ENCODE measurements around the gene NCK2.

Gene NCK2

DNA sequence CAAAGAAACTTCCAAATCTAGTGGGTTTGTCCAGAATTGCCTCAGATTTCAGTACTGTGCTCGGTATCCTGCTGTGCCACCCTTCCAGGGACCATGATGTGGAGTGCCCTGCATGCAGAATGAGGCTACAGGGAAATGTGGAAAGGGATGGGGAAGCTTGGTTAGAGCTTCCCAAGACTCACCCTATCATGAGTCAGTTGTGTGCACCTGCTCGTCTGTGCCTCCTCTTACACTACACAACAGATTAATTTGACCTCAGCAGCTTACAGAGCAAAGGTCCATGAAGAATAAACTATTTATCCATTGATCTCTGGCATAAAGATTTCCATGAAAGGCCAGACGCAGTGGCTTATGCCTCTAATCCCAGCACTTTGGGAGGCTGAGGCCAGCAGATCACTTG, 21.3 kb upstream of the NCK2 start:
- H3K4me1 ChIP-seq (ENCODE audit: insufficient read depth, low read length), result no peaks in the 10 kb centered on the region
- H3K36me3 ChIP-seq (ENCODE audit: insufficient read depth, low read length), result no peaks in the 10 kb centered on the region
- H3K9me3 ChIP-seq (ENCODE audit: low read length), result peaks cover 4% of the 10 kb centered on the region
- H3K4me3 ChIP-seq (ENCODE audit: low read length), result no peak overlapping the region
- H2AFZ ChIP-seq (ENCODE audit: low read depth, low read length), result no peak overlapping the region
- no peaks in the 10 kb centered on the region for H3K27me3 ChIP-seq (ENCODE audit: insufficient read depth, low read length)

DNA sequence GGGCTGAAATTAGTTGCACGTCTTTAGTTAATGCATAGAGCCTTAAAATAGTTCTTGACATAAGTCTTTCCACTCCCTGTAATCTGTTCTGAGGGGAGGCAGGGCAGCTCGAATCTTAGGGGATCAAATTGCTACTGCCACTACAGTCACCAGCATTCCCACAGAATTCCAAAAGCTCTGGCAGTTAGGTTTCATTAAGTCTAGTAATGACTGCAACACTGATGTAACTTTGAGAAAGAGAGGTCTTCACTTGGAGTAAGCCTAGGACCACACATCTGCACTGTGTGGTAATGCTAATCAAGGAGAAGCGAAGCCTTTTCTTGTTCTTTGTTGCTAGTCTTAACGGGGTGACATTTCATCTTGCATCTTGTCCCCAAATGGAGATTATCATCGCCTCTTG, 19.3 kb upstream of the NCK2 start:
- no peak overlapping the region for H2AFZ ChIP-seq (ENCODE audit: low read depth, low read length)
- no peaks in the 10 kb centered on the region for H3K27me3 ChIP-seq (ENCODE audit: insufficient read depth, low read length)
- no peak overlapping the region for H3K4me3 ChIP-seq (ENCODE audit: low read length)
- peaks cover 6% of the 10 kb centered on the region for H3K9me3 ChIP-seq (ENCODE audit: low read length)
- no peaks in the 10 kb centered on the region for H3K36me3 ChIP-seq (ENCODE audit: insufficient read depth, low read length)
- H3K4me1 ChIP-seq (ENCODE audit: insufficient read depth, low read length), result no peaks in the 10 kb centered on the region

DNA sequence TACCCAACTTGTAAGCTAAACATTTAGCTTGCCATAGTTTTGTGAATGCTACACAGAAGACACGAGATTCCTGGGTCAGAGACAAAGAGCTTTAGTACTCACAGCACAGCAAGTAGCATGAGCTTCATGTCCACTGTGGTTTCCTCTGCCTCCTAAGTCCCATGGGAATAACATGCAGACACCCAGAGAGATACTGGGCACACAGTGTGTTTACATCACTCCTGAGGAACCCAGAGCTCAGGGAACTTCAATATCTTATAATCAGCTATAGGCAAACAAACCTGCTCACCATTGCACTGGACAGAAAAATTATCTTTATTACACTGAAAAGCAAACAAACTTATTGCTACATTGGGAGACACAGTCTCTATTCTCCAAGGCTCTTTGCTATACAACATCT, 14.5 kb upstream of the NCK2 start:
- H3K4me1 ChIP-seq (ENCODE audit: insufficient read depth, low read length), result no peaks in the 10 kb centered on the region
- peaks cover 6% of the 10 kb centered on the region for H3K9me3 ChIP-seq (ENCODE audit: low read length)
- no peak overlapping the region for H2AFZ ChIP-seq (ENCODE audit: low read depth, low read length)
- H3K36me3 ChIP-seq (ENCODE audit: insufficient read depth, low read length), result no peaks in the 10 kb centered on the region
- H3K4me3 ChIP-seq (ENCODE audit: low read length), result no peak overlapping the region
- no peaks in the 10 kb centered on the region for H3K27me3 ChIP-seq (ENCODE audit: insufficient read depth, low read length)

DNA sequence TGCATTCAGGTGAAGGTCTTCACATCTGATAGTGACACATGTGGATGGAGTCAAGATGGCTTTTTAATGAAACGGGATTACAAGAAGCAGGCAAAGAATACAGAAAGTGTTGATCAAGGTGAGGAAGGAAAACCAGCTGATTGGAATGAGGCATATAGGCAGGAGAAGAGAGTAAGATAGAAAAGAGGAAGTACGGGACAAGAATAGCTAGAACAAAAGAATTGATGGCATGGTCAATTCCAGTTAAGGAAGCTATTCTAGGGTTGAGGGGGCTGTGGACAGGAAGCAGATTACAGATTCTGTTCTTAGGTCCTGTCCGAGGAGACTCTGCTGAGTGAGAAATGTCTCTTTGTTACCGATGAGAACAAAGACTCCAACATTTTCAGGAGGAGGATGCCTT, 13.2 kb upstream of the NCK2 start:
- Histone ChIP-seq H3K9me3 (ENCODE audit: low read length) (peaks cover 6% of the 10 kb centered on the region), H3K4me3 (ENCODE audit: low read length) (no peak overlapping the region), H2AFZ (ENCODE audit: low read depth, low read length) (no peak overlapping the region), H3K36me3 (ENCODE audit: insufficient read depth, low read length) (no peaks in the 10 kb centered on the region), H3K27me3 (ENCODE audit: insufficient read depth, low read length) (no peaks in the 10 kb centered on the region), H3K4me1 (ENCODE audit: insufficient read depth, low read length) (no peaks in the 10 kb centered on the region)

DNA sequence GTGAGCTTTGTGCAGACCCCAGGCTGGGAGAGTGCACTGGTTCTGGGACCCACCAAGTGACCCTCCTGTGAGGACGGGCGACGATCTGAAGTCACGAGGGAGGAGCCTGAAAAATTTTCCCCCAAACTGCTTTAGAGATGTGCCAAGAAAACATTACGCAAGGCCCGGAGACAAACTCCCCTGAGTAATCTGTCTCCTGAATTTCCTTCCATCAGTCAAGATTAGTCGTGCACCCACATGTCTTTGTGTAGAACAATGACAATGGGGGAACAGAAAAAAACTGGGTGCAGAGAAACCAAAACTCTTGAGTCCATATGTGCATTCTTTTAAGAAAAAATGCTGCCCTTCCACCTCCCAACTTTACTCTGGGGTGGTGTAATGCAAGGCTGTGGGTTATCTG, 12.6 kb upstream of the NCK2 start:
- H2AFZ ChIP-seq (ENCODE audit: low read depth, low read length), result no peak overlapping the region
- H3K4me3 ChIP-seq (ENCODE audit: low read length), result no peak overlapping the region
- no peaks in the 10 kb centered on the region for H3K4me1 ChIP-seq (ENCODE audit: insufficient read depth, low read length)
- no peaks in the 10 kb centered on the region for H3K27me3 ChIP-seq (ENCODE audit: insufficient read depth, low read length)
- peaks cover 5% of the 10 kb centered on the region for H3K9me3 ChIP-seq (ENCODE audit: low read length)
- no peaks in the 10 kb centered on the region for H3K36me3 ChIP-seq (ENCODE audit: insufficient read depth, low read length)

DNA sequence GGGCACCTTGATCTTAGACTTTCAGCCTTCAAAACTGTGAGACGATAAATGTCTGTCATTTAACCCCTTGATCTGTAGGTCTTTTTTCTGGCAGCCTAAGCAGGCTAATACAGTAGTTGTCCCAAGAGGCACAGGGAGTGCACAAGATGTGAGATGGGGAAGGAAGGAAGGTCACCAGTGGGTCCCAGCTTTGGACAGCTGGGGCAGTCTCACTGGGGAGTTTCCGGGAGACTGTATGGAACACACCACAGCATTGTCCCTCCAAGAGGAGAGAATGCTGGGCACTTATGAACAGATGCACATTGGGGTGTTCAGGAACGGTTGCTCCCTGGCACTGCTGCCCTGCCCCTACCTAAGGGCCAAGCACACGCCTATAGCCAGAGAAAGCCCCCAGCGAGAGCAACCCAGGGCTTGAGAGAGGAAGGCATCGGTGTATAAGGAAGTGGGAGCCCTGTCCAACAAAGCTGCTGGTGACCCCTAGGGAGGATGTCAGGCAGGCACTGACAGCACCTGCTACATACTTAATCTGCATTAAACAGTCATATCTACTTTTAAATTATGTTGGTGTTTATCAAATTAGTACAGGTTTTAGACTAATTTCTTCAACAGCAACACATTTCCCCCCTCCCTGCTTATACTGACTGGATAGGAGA, 11.6 kb upstream of the NCK2 start:
- peaks cover 2% of the 10 kb centered on the region for H3K9me3 ChIP-seq (ENCODE audit: low read length)
- H3K36me3 ChIP-seq (ENCODE audit: insufficient read depth, low read length), result no peaks in the 10 kb centered on the region
- no peaks in the 10 kb centered on the region for H3K27me3 ChIP-seq (ENCODE audit: insufficient read depth, low read length)
- H3K4me1 ChIP-seq (ENCODE audit: insufficient read depth, low read length), result no peaks in the 10 kb centered on the region
- no peak overlapping the region for H2AFZ ChIP-seq (ENCODE audit: low read depth, low read length)
- no peak overlapping the region for H3K4me3 ChIP-seq (ENCODE audit: low read length)

DNA sequence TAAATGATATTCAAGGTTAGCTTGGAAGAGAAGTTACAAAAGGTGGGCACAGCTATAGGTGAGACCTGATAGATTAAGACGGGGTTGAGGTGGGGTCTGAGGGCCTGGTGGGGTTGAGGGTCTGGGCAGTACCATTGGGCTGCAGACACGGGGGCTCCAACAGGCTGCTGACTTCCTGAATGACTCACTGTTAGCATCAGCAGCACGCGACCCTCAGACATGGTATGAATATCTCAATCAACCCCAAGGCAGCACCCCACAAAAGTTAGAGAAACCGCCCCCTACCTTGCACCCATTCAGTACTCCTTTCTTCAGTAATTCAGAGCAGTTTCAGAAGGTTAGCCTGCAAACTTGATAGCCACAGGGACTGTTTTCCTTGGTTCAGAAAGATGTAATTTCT, 10.8 kb upstream of the NCK2 start:
- H3K4me1 ChIP-seq (ENCODE audit: insufficient read depth, low read length), result no peaks in the 10 kb centered on the region
- no peak overlapping the region for H2AFZ ChIP-seq (ENCODE audit: low read depth, low read length)
- H3K27me3 ChIP-seq (ENCODE audit: insufficient read depth, low read length), result no peaks in the 10 kb centered on the region
- H3K9me3 ChIP-seq (ENCODE audit: low read length), result peaks cover 2% of the 10 kb centered on the region
- no peaks in the 10 kb centered on the region for H3K36me3 ChIP-seq (ENCODE audit: insufficient read depth, low read length)
- H3K4me3 ChIP-seq (ENCODE audit: low read length), result no peak overlapping the region

DNA sequence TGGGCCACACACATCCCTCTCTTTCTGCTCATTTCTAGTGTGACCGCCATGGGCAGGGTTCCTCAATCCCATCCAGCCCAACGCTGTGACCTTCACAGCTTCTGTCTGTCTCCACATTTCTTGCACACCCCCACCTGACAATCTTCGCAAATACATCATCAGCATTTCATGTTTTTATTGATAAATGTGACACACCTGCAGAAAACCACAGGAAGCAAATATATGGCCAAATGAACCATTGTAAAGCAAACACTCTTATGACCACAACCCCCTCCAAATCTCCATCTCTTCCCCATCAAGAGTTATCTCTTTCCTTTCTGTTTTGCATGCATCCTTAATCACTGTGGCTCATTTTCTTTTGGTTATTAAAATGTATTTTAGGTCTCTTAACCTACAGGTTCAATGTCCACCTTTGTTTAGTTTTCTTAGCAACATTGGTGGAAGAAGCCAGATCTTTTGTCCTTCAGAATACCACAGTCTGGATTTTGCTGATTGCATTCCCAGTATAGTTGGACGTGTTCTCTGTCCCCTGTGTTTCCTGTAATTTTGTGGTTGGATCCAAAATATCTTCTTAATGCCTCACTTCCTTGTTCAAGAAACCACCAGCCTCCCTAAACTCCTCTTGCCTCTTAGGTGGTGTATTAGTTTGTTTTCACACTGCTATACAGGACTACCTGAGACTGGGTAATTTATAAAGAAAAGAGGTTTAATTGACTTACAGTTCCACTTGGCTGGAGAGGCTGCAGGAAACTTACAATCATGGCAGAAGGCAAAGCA, 9.8 kb upstream of the NCK2 start:
- H3K4me3 ChIP-seq (ENCODE audit: low read length), result no peak overlapping the region
- no peak overlapping the region for H2AFZ ChIP-seq (ENCODE audit: low read depth, low read length)
- H3K27me3 ChIP-seq (ENCODE audit: insufficient read depth, low read length), result no peaks in the 10 kb centered on the region

DNA sequence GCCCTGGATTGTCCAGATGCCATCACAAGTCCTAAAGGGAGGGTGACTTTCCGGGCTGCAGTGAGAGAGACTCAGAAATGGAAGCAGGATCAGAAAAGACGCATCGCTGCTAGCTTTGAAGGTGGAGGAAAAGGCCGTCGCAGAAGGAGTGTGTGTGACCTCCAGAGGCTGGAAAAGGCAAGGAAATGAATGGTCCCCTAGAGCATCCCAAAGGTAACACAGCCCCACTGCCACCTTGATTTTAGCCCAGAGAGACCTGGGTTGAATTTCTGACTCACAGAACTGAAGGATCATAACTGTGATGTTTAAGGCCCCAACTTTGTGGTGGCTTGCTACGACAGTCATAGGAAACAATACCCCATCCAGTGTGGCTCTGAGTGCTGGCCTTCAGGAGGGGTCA, 8.6 kb upstream of the NCK2 start:
- H3K4me3 ChIP-seq (ENCODE audit: low read length), result no peak overlapping the region
- H3K36me3 ChIP-seq (ENCODE audit: insufficient read depth, low read length), result no peaks in the 10 kb centered on the region
- no peaks in the 10 kb centered on the region for H3K4me1 ChIP-seq (ENCODE audit: insufficient read depth, low read length)
- H3K9me3 ChIP-seq (ENCODE audit: low read length), result no peaks in the 10 kb centered on the region
- H3K27me3 ChIP-seq (ENCODE audit: insufficient read depth, low read length), result no peaks in the 10 kb centered on the region
- no peak overlapping the region for H2AFZ ChIP-seq (ENCODE audit: low read depth, low read length)

More for the DNA sequence above, 9.8 kb upstream of the NCK2 start:
- Histone ChIP-seq H3K4me1 (ENCODE audit: insufficient read depth, low read length) (no peaks in the 10 kb centered on the region), H3K36me3 (ENCODE audit: insufficient read depth, low read length) (no peaks in the 10 kb centered on the region), H3K9me3 (ENCODE audit: low read length) (peaks cover 2% of the 10 kb centered on the region)

DNA sequence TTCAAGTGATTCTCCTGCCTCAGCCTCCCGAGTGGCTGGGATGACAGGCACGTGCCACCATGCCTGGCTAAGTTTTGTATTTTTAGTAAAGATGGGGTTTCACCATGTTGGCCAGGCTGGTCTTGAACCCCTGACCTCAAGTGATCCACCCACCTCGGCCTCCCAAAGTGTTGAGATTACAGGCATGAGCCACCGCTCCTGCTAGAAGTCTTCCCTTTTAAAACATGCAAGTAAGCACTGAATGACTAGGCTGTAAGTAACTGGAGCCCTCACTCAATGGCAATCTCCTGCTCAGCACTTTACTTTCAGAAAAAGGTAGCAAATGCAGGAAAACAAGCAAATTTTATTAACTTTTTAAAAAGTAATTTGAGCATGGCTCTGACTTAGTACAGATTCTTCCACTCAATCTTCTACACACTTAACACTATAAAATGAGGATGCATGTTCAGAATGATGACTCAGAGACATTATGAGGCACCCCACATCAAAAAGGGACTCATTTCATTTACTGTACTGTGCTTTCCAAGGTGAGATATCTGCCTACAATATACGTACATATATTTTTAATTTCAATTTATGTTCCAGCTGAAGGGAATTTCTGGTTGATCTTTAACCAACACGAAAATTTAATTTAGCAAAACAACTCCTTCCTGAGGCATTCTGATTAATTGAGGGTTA, 6.6 kb upstream of the NCK2 start:
- Histone ChIP-seq H3K4me3 (ENCODE audit: low read length) (no peak overlapping the region), H3K36me3 (ENCODE audit: insufficient read depth, low read length) (no peaks in the 10 kb centered on the region), H3K4me1 (ENCODE audit: insufficient read depth, low read length) (no peaks in the 10 kb centered on the region), H2AFZ (ENCODE audit: low read depth, low read length) (no peak overlapping the region), H3K9me3 (ENCODE audit: low read length) (no peaks in the 10 kb centered on the region), H3K27me3 (ENCODE audit: insufficient read depth, low read length) (no peaks in the 10 kb centered on the region)

DNA sequence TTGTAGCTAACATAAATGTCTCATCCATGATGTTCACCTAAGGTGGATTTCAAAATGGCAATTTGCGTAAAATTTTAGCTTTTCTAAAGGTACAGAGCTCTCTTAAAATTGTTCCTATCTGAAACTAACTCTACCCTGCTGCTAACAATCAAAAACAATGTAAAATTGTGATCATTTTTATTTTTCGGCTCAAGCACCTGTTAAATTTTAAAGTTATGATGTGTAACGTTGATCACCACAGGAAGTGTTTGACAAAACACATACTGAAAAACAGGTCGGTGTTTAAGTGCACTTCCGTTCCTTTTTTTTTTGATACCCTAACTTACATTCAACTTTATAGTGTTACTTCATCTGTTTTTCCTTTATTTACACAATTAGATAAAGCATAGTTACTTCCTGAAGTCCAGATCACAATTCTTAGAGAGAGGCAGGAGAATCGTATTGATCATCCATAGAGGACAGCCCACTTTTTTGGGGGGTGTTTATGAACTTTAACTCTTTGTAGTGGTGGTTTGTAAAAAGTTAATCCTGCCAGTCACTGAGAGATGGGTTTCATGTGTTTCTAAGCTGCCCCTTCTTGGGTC, 6.0 kb upstream of the NCK2 start:
- Histone ChIP-seq H3K9me3 (ENCODE audit: low read length) (no peaks in the 10 kb centered on the region), H2AFZ (ENCODE audit: low read depth, low read length) (no peak overlapping the region), H3K4me3 (ENCODE audit: low read length) (no peak overlapping the region), H3K4me1 (ENCODE audit: insufficient read depth, low read length) (peaks cover 1% of the 10 kb centered on the region), H3K27me3 (ENCODE audit: insufficient read depth, low read length) (no peaks in the 10 kb centered on the region), H3K36me3 (ENCODE audit: insufficient read depth, low read length) (no peaks in the 10 kb centered on the region)

DNA sequence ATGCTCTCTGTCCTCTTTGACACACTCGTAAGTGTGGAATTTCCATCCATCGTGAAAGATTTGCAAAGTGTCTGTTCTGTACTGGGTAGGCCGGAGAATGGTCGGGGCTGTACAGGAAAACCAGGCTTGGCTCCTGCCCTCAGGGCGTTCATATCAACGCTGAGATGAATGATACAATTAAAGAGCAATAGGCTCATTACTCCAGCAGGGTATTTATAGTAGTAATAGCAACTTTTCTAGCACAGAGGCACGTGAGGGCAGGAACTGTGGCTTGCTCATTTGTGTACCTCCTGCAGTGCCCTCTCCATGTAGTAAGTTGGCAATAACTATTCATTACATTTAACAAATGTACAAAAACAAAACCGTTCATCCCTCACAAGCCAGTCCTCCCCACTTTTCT, 5.3 kb upstream of the NCK2 start:
- peaks cover 7% of the 10 kb centered on the region for H3K4me1 ChIP-seq (ENCODE audit: insufficient read depth, low read length)
- H3K9me3 ChIP-seq (ENCODE audit: low read length), result no peaks in the 10 kb centered on the region
- H2AFZ ChIP-seq (ENCODE audit: low read depth, low read length), result no peak overlapping the region
- H3K4me3 ChIP-seq (ENCODE audit: low read length), result no peak overlapping the region
- H3K27me3 ChIP-seq (ENCODE audit: insufficient read depth, low read length), result no peaks in the 10 kb centered on the region
- H3K36me3 ChIP-seq (ENCODE audit: insufficient read depth, low read length), result no peaks in the 10 kb centered on the region

DNA sequence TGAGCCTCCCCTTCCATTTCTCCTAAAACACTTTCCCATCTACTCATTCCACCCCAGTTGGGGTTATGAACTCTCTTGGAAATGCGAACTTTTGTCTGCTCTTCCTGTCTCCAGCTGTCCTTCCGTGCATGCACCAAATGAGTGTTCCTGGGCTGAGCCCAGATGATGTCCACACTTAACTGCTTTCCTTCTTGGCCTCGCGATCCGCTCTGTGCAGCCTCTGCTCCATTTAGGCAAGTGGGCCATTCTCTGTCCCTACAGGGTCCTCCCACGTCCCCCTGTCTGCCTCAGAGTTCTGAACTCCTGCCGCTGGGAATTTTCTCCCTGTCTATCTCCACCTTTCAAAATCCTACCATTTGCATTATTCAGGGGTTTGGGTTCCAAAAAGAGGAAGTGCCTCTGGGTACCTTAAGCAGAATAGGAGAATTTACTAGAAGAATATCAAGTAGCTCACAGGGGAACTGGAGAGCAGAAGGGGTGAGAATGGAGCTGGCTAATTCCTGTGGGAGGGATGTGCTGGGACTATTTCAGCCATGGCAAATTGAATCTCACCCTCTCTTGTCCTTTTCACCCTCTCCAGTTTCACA, 4.7 kb upstream of the NCK2 start:
- no peak overlapping the region for H3K4me3 ChIP-seq (ENCODE audit: low read length)
- H3K4me1 ChIP-seq (ENCODE audit: insufficient read depth, low read length), result peaks cover 7% of the 10 kb centered on the region
- no peak overlapping the region for H2AFZ ChIP-seq (ENCODE audit: low read depth, low read length)
- no peaks in the 10 kb centered on the region for H3K36me3 ChIP-seq (ENCODE audit: insufficient read depth, low read length)
- no peaks in the 10 kb centered on the region for H3K27me3 ChIP-seq (ENCODE audit: insufficient read depth, low read length)
- no peaks in the 10 kb centered on the region for H3K9me3 ChIP-seq (ENCODE audit: low read length)
